Right renal cortex interstitium (tissue), 3 donors: ENCODE results near the gene PCDHB12. TPM values are rescaled to one million over a fixed set of nuclear protein-coding genes. Genes with fewer than 3 reads are reported as not detected.
A peak's percentile ranks its signal among the peaks of the same experiment; 100 is the strongest.
"Not testable (repeated sequence)": the region's sequence is repeated elsewhere in the genome, so short reads cannot be mapped to it uniquely, and the experiment has no call there.

Source experiments
- DNase-seq, 3 donors: peaks; one replicate each; pipeline ENCODE4 v3.0.0-alpha.2; 2013; ENCODE audit warnings: low read depth in 3 of 3, low spot score in 2 of 3
- polyA plus RNA-seq, 3 donors: library from polyadenylated mRNA; unstranded; fragments of 120-200 nt; gene quantifications; one replicate each; pipeline ENCODE4 v1.2.1, GENCODE V29; 2013; ENCODE audit not compliant: insufficient read length in 3 of 3

The PCDHB12 gene
- polyA plus RNA-seq, result 1 to 10 TPM; 4.7 to 5.8 (median 4.8) TPM

DNA sequence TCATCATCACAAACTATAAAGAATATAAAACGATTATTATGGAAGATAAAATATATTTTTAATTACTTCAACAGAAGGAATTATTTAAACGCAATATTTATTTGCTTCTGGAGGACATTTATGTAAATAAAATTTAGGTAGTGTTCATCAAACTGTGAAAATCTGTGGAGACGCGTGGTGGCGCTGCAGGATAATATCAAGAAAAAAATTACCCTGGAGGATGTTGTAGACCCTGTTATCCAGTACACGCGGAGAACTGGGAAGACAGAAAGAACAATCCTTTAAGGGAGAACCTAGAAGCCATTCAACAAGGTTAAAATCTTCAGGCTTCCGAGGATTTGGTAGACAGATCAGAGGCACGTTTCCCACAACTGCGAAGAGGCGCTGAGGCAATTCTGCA, at the start of gene PCDHB12:
Gene PCDHB12 (plus strand): TSS at position 242 of the 400 bp plus-strand sequence. CDS start 189 bp downstream, outside the sequence.
- DNase-seq, result no peak

DNA sequence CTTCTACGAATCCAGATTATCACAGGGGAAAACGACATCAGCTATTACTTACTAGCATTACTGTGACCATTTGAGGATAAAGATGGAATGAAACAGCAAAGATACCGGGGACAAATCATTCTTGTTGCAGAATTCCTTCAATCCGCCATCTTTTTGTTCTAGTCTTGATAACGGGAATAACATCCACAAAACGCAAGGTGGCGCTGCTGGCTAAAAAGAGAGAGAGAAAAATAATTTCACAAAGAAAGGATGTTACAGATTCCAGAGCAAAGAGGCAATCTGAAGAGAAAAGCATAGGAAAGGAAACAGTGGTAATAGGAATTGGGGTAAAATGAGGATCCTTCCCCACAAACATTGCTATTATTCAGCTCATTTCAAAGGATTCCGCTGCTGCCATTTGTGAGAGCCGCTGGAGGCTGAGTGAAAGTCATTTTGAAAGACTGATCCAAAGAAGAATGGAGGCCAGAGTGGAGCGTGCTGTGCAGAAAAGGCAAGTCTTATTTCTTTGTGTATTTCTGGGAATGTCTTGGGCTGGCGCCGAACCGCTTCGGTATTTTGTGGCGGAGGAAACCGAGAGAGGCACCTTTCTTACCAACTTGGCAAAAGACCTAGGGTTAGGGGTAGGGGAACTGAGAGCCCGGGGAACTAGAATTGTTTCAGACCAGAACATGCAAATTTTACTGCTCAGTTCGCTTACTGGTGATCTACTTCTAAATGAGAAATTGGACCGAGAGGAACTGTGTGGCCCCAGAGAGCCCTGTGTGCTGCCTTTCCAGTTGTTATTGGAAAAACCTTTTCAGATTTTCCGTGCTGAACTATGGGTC, 35.9 kb upstream of the PCDHB12 start, which contains the start of gene PCDHB7:
Gene PCDHB7 (plus strand): TSS at position 264 of the 824 bp plus-strand sequence. CDS start 192 bp downstream, at position 456.
- peak in 1 of 3 donors; percentile 35 for DNase-seq

DNA sequence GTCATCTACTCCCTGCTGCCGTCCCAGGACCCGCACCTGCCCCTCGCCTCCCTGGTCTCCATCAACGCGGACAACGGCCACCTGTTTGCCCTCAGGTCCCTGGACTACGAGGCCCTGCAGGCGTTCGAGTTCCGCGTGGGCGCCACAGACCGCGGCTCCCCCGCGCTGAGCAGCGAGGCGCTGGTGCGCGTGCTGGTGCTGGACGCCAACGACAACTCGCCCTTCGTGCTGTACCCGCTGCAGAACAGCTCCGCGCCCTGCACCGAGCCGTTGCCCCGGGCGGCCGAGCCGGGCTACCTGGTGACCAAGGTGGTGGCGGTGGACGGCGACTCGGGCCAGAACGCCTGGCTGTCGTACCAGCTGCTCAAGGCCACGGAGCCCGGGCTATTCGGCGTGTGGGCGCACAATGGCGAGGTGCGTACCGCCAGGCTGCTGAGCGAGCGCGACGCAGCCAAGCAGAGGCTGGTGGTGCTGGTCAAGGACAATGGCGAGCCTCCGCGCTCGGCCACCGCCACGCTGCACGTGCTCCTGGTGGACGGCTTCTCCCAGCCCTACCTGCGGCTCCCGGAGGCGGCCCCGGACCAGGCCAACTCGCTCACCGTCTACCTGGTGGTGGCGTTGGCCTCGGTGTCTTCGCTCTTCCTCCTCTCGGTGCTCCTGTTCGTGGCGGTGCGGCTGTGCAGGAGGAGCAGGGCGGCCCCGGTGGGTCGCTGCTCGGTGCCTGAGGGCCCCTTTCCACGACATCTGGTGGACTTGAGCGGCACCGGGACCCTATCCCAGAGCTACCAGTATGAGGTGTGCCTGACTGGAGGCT, 34.0 kb upstream of the PCDHB12 start:
- DNase-seq, result not testable (repeated sequence)

DNA sequence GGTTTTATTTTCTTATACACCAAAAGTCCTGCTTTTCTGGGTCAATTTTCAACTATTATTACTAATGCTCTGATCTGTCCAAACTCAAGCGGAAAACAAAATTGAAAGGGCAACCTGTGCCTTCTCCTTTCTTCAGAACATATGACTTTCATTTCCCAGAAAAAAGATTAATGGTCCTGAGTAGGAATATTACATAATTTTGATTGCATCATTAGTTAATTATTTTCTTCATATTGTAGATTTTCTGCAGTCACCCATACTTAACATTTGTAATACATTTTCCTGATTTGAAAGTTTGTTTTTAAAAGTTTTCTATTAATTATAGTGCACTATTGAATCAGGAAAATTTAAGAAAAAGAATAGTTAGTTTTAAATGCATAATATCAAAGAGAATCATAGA, 32.6 kb upstream of the PCDHB12 start:
- DNase-seq, result no peak

DNA sequence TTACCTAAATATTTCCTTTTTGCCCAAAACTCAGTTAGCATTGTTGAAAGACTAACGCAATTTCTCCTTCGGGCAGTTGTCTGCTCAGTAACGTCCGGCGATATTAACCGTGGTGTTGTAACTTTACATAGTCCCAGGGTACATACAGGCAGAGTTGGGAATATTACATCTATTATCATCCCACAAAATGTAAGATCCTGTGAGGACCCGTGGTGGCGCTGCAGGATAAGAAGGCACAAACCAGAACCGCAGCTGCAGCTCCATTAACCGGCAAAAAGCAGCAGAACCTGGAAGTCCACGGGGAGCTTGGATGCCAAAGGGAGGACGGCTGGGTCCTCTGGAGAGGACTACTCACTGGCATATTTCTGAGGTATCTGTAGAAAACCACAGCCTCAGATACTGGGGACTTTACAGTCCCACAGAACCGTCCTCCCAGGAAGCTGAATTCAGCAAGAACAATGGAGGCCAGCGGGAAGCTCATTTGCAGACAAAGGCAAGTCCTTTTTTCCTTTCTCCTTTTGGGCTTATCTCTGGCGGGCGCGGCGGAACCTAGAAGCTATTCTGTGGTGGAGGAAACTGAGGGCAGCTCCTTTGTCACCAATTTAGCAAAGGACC, 30.8 kb upstream of the PCDHB12 start, which contains the start of gene PCDHB8:
Gene PCDHB8 (plus strand): TSS at position 214 of the 615 bp plus-strand sequence. CDS start 245 bp downstream, at position 459.
- not testable (repeated sequence) for DNase-seq

DNA sequence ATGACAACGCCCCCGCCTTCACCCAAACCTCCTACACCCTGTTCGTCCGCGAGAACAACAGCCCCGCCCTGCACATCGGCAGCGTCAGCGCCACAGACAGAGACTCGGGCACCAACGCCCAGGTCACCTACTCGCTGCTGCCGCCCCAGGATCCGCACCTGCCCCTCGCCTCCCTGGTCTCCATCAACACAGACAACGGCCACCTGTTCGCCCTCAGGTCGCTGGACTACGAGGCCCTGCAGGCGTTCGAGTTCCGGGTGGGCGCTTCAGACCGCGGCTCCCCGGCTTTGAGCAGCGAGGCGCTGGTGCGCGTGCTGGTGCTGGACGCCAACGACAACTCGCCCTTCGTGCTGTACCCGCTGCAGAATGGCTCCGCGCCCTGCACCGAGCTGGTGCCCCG, 29.1 kb upstream of the PCDHB12 start:
- not testable (repeated sequence) for DNase-seq

DNA sequence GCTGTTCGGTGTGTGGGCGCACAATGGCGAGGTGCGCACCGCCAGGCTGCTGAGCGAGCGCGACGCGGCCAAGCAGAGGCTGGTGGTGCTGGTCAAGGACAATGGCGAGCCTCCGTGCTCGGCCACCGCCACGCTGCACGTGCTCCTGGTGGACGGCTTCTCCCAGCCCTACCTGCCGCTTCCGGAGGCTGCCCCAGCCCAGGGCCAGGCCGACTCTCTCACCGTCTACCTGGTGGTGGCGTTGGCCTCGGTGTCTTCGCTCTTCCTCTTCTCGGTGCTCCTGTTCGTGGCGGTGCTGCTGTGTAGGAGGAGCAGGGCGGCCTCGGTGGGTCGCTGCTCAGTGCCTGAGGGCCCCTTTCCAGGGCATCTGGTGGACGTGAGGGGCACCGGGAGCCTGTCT, 28.6 kb upstream of the PCDHB12 start:
- DNase-seq, result not testable (repeated sequence)

DNA sequence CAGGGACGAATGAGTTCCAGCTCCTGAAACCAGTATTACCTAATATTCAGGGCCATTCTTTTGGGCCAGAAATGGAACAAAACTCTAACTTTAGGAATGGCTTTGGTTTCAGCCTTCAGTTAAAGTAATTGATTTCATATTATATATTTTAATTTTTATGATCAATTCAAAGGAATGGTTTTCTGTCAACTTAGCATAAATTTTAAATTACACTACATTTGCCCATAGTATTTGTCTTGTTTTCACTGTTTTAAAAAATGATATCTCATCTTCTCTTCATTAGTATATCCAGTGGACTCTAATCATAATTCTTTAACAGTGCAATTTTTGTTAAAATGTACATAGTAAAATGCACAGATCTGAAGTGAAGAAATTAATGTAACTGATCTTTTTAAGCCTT, 28.2 kb upstream of the PCDHB12 start:
- no peak for DNase-seq

DNA sequence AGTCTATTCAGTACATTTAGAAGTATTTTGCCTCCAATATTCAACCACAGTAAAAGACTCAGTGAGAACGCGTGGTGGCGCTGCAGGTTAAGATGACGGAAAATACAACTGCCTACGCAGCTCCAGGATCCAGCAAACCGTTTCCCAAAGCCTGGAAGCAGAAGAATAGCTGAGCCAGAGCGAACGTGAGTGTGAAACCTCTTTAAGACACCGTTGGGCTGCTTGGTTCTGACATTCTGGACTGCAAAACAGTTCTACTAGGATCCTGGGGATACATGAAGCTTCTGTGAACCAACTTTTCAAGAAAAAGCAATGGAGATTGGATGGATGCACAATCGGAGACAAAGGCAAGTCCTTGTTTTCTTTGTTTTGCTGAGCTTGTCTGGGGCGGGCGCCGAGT, 26.3 kb upstream of the PCDHB12 start, which contains the start of gene PCDHB16:
Gene PCDHB16 (plus strand): TSS at position 140 of the 400 bp plus-strand sequence. CDS start 173 bp downstream, at position 313.
- DNase-seq, result no peak

DNA sequence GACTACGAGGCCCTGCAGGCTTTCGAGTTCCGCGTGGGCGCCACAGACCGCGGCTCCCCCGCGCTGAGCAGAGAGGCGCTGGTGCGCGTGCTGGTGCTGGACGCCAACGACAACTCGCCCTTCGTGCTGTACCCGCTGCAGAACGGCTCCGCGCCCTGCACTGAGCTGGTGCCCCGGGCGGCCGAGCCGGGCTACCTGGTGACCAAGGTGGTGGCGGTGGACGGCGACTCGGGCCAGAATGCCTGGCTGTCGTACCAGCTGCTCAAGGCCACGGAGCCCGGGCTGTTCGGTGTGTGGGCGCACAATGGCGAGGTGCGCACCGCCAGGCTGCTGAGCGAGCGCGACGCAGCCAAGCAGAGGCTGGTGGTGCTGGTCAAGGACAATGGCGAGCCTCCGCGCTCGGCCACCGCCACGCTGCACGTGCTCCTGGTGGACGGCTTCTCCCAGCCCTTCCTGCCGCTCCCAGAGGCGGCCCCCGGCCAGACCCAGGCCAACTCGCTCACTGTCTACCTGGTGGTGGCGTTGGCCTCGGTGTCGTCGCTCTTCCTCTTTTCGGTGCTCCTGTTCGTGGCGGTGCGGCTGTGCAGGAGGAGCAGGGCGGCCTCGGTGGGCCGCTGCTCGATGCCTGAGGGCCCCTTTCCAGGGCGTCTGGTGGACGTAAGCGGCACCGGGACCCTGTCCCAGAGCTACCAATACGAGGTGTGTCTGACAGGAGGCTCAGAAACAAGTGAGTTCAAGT, 24.2 kb upstream of the PCDHB12 start:
- DNase-seq, result not testable (repeated sequence)

DNA sequence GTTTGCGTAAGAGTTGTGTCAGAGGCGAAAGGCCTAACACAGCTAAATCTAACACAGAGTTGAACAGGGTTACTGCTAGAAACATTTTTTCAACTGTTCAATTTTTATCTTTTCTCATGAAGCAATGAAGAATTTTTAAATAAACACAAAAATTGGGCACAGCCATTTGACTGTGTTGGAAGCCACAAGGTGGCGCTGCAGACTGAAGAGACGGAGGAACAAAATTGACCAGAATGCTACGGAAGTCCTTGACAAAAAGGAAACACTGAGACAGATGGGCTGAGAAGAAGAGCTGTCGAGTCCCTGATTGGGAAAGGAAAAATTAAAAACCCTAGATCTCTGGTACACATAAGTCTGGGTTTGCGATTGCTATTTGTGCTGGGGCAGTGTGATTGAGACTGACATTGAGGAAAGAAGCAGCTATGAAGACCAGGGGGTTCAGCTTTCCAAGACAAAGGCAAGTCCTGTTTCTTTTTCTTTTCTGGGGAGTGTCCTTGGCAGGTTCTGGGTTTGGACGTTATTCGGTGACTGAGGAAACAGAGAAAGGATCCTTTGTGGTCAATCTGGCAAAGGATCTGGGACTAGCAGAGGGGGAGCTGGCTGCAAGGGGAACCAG, 21.5 kb upstream of the PCDHB12 start, which contains the start of gene PCDHB9:
Gene PCDHB9 (plus strand): TSS at position 265 of the 616 bp plus-strand sequence. CDS start 158 bp downstream, at position 423.
- DNase-seq, result no peak

DNA sequence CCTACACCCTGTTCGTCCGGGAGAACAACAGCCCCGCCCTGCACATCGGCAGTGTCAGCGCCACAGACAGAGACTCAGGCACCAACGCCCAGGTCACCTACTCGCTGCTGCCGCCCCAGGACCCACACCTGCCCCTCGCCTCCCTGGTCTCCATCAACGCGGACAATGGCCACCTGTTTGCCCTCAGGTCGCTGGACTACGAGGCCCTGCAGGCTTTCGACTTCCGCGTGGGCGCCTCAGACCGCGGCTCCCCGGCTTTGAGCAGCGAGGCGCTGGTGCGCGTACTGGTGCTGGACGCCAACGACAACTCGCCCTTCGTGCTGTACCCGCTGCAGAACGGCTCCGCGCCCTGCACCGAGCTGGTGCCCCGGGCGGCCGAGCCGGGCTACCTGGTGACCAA, 19.8 kb upstream of the PCDHB12 start:
- not testable (repeated sequence) for DNase-seq

DNA sequence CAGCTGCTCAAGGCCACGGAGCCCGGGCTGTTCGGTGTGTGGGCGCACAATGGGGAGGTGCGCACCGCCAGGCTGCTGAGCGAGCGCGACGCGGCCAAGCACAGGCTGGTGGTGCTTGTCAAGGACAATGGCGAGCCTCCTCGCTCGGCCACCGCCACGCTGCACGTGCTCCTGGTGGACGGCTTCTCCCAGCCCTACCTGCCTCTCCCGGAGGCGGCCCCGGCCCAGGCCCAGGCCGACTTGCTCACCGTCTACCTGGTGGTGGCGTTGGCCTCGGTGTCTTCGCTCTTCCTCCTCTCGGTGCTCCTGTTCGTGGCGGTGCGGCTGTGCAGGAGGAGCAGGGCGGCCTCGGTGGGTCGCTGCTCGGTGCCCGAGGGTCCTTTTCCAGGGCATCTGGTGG, 19.4 kb upstream of the PCDHB12 start:
- not testable (repeated sequence) for DNase-seq

DNA sequence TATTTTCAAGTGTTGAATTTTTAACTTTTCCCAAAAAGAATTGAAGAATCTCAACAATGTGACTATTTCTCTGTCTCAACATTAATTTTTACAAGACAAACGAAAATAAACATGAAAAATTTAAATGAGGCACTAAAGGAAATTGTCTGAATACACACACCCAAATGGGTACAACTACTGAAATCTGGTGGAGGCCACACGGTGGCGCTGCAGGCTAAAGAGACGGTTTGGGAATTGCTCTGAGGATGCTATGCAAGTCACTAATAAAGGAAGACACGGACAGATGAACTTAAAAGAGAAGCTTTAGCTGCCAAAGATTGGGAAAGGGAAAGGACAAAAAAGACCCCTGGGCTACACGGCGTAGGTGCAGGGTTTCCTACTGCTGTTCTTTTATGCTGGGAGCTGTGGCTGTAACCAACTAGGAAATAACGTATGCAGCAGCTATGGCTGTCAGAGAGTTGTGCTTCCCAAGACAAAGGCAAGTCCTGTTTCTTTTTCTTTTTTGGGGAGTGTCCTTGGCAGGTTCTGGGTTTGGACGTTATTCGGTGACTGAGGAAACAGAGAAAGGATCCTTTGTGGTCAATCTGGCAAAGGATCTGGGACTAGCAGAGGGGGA, 16.3 kb upstream of the PCDHB12 start, which contains the start of gene PCDHB10:
Gene PCDHB10 (plus strand): TSS at position 244 of the 616 bp plus-strand sequence. CDS start 200 bp downstream, at position 444.
- no peak for DNase-seq

DNA sequence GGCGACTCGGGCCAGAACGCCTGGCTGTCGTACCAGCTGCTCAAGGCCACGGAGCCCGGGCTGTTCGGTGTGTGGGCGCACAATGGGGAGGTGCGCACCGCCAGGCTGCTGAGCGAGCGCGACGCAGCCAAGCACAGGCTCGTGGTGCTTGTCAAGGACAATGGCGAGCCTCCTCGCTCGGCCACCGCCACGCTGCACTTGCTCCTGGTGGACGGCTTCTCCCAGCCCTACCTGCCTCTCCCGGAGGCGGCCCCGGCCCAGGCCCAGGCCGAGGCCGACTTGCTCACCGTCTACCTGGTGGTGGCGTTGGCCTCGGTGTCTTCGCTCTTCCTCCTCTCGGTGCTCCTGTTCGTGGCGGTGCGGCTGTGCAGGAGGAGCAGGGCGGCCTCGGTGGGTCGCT, 14.2 kb upstream of the PCDHB12 start:
- DNase-seq, result not testable (repeated sequence)

DNA sequence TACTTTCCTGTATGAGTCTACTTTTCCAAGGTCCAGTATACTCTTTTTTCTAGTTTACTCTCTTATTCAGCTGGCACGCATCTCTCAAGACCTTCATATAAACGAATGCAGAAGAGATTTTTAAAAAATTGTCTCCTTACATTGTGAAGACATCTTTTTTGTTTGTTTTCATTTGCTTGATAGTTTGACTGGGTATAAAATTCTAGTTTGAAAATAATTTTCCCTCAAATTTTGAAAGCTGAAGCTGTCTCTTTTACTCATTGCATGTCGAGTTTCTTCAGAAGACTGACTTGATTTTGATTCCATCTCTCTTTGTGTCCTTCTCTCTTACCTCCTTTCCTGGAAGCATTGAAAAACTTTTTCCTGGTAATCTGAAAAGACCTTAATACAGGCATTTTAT, 12.2 kb upstream of the PCDHB12 start:
- no peak for DNase-seq

DNA sequence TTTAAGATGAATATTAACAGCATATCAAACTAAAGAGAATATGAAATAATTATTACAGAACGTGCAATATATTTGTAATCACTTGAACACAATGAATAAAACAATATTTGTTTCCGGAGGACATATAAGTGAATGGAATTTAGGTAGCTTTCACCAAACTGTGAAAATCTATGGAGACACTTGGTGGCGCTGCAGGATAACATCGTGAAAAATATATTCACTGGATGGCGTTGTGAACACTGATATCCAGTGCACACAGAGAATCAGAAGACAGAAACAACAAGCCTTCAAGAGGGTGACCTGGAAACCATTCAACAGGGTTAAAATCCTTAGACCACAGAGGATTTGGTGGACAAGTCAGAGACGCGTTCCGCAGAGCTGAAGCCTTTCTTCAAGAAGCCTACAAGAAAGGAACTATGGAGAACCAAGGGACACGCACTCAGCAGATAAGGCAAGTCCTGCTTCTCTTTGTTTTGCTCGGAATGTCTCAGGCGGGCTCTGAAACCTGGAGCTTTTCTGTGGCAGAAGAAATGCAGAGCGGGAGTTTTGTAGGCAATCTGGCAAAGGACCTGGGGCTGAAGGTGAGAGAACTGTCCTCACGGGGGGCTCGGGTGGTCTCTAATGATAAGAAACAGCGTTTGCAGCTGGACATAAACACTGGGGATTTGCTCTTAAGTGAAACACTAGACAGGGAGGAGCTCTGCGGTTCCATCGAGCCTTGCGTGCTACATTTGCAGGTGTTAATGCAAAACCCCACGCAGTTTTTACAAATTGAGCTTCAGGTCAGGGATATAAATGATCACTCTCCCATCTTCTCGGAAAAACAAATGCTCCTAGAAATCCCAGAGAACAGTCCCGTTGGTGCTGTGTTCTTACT, 8.9 kb upstream of the PCDHB12 start, which contains the start of gene PCDHB11:
Gene PCDHB11 (plus strand): TSS at position 269 of the 877 bp plus-strand sequence. CDS start 148 bp downstream, at position 417.
- no peak for DNase-seq

DNA sequence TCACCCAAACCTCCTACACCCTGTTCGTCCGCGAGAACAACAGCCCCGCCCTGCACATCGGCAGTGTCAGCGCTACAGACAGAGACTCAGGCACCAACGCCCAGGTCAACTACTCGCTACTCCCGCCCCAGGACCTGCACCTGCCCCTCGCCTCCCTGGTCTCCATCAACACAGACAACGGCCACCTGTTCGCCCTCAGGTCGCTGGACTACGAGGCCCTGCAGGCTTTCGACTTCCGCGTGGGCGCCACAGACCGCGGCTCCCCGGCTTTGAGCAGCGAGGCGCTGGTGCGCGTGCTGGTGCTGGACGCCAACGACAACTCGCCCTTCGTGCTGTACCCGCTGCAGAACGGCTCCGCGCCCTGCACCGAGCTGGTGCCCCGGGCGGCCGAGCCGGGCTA, 7.4 kb upstream of the PCDHB12 start:
- not testable (repeated sequence) for DNase-seq
